GM10266 (cell line): ENCODE data around the gene TANGO2.

Experiments used
- DNase-seq: peaks from one replicate; pipeline ENCODE4 v3.0.0; 2012; ENCODE audit errors: extremely low spot score
- TF ChIP-seq, protein P1 (sequence below): IDR thresholded peaks from 2 replicates; pipeline ENCODE4 v1.5.1; 2012; ENCODE audit warnings: mild to moderate bottlenecking, low read depth; ENCODE audit not compliant: control insufficient read depth, insufficient read depth; ENCODE audit errors: missing control alignments

The TANGO2 gene

DNA sequence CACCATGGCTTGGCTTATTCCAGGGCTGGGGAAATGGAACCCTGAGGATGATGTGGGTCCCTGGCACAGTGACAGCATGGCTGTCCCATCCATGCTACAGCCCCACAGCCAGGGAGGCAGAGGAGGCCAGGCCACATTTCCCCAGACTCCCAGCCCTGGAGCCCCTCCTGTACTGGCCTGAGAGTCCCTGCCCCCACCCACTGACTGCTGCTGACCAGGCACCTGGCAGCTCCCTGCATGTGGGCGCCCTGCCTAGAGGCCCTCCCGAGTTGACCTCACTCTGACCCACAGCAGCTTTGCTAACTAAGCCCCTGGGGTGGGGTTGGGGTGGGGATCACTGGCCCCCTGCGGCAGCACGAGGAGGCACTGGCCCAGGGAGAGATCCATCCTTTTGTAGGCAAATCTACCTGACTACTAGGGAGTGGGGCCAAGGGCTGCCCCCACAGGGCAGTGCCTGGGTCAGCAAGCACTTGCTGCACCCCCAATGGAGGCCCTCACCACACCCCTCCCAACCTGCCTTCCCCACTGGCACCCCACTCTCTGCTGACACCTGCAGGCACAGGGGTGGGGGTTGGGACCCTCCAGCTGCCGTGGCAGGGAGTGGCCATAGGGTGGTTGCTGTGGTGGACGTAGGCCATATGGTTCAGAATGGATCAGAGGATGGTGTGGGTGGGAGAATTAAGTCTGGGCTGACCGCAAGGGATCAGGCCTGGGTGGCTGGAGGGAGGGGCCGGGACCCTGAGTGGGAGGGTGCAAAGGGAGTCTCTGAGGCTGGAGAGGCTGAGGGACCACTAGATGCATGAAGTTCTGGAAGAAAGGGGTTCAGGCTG, 21.7 kb upstream of the TANGO2 start:
- no peak for DNase-seq
- TF ChIP-seq, protein P1, sequence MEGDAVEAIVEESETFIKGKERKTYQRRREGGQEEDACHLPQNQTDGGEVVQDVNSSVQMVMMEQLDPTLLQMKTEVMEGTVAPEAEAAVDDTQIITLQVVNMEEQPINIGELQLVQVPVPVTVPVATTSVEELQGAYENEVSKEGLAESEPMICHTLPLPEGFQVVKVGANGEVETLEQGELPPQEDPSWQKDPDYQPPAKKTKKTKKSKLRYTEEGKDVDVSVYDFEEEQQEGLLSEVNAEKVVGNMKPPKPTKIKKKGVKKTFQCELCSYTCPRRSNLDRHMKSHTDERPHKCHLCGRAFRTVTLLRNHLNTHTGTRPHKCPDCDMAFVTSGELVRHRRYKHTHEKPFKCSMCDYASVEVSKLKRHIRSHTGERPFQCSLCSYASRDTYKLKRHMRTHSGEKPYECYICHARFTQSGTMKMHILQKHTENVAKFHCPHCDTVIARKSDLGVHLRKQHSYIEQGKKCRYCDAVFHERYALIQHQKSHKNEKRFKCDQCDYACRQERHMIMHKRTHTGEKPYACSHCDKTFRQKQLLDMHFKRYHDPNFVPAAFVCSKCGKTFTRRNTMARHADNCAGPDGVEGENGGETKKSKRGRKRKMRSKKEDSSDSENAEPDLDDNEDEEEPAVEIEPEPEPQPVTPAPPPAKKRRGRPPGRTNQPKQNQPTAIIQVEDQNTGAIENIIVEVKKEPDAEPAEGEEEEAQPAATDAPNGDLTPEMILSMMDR: no peak

GRCh38 chr22:20000246-20001081, 20.4 kb upstream of the TANGO2 start:
- DNase-seq: no peak
- TF ChIP-seq, protein P1: no peak

DNA sequence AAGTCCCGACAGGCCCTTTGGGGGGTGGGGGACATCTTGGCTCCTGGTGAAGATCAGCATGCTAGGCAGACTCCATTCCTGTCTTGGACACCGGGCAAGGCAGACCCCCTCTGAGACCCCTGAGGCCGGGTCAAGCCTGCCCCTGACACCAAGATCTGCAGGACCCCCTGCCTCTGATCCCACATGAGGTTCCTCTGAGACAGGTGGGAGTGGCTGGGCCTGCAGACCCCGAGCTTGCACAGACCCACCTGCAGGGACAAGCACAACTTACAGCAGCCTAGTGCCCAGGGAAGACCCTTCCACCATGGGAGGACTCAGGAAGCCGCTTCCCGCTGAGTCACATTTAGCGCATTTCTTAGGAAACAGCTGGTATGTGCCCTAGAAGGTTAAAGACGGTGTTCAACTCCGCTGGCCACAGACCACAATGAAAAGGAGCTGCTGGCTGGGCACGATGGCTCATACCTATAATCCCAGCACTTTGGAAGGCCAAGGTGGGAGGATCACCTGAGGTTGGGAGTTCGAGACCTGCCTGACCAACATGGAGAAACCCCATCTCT, 19.8 kb upstream of the TANGO2 start:
- DNase-seq: no peak
- TF ChIP-seq, protein P1: no peak

DNA sequence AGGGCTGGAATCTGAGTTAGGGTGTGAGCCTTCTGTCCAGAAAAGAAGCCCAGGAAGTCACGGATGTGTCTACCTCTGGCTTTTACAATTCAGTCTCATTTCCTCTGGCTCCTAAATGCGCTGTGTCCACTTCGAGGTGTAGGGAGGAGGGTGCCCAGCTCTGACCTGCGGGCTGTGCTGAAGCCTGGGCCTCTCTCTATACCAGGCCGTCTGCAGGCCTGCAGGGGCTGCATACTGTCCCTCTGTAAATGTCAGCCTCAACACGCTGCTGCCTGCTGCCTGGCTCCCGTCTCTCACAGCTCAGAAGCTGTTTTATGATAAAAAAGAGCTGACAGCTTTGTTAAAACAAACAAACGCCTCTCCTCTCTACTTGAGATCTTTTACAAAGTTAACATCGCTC, 18.8 kb upstream of the TANGO2 start:
- no peak for DNase-seq
- TF ChIP-seq, protein P1: no peak

DNA sequence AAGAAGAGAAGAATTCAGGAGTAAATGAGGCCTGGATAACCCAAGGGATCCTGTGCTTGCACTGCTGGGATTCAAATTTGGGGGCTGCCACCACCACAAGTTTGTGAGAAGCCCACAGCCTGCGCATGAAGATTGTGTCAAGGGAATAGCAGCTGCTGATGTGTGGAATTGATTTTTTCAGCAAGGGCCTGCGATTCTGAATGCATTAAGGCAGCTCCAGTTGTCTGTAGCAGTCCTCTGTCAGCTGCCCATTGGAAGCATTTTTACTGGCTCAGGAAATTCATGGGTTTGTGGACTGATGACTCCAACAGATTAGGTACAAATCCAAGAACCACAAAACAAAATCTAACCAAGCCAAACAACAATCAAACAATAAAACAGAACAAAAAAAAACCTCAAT, 18.3 kb upstream of the TANGO2 start:
- no peak for DNase-seq
- TF ChIP-seq, protein P1: no peak

DNA sequence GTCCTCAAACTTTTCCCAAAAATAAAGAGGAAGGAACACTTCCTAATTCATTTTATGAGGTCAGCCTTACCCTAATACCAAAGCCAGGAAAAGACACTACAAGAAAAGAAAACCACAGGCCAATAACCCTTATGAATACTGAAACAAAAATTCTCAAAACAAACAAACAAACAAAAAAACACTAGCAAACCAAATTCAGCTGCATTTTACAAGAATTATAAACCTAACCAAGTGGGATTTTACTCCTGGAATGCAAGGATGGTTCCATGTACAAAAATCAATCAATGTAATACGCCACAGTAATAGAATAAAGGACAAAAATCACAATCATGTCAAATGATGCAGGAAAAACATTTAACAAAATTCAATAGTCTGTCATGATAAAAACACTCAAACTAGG, 17.6 kb upstream of the TANGO2 start:
- TF ChIP-seq, protein P1: no peak
- no peak for DNase-seq
